GM18861 (cell line): ENCODE results near the gene MYOD1.

ENCODE experiments used
- ATAC-seq: cut with Tn5 transposase; IDR thresholded peaks from one replicate; pipeline ENCODE4 v1.9.1; 2021; ENCODE audit not compliant: unreplicated experiment

MYOD1 gene

DNA sequence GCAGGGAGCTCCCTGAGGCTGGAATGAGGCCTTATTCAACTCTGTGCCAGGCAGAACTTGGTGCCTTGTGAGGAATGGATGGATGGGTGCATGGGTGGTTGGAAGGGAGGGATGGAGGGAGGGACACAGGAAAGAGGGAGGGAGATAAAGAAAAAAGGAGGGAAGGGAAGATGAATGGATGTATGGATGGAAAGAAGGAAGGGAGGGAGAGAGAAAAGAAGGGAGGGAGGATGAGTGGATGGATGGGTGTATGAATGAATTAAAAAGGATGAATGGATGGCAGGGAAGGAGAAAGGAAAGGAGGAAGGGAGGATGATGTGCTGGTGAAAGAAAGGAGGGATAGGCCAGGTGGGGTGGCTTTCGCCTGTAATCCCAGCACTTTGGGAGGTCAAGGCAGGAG lies 49.8 kb downstream of the MYOD1 start:
- no peak for ATAC-seq

DNA sequence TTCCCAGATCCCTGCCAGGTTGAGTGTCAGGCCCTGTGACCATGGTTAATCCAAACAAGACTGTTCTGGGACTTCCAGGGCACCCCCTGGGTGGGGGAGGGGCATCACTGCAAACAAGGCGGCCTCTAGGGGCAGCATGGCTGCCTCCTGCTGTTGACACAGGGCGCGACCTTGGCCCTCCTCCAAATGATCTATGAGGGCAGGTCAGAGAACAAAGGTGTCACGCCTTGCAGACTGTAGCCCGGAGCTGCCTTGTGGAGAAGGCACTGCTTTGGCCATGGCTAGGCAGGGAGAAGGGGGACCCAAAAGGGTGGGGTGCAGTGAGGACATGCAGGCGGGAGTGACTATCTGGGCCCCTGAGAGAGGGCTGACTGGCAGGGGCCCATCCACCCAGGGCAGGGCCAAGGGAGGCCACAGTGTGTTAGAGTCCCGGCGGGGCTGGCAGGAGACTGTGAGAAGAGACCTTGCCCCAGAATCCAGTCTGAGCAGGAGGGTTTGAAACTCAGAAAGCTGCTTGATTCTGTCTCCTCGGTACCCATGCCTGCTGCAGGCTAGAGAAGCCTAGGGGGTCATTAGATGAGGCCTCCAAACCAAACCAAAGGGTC lies 50.8 kb downstream of the MYOD1 start:
- no peak for ATAC-seq

DNA sequence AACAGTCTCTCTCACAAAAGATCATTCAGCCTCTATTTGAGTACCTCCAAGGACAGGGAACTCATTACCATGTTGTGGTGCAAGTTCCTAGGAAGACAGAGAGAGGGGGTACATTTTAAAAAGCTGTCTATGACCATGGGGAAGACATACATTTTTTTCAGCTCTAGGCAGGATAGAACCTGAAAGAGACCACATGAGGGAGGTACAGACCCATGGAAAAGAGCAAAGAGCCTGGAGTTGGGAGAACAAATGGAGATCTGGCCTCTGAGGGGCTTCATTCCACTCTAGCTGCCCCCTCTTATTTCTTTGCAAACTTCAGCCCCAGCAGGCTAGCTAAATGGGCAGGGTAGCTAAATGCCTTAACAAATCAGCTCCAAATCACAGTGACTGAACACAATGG lies 51.5 kb downstream of the MYOD1 start:
- no peak for ATAC-seq

DNA sequence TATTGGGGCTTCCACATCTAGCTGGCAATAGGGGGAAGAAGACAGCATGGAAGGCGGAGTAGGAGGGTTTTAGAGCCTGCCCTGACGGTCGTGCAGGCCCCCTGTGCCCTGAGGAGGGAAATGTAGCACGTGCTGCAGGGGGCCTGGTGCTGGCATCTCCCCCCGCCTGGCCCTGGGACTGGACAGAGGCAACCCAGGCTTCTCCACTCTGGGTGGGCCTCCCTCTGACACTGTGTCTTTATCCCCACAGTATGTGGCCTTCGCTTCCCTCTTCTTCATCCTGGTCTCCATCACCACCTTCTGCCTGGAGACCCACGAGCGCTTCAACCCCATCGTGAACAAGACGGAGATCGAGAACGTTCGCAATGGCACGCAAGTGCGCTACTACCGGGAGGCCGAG lies 52.0 kb downstream of the MYOD1 start:
- ATAC-seq = no peak
